Adrenal gland (tissue), 12 donors: ENCODE data around the gene STK17A. TPM values are rescaled to one million over a fixed set of nuclear protein-coding genes. Genes with fewer than 3 reads are reported as not detected.

Experiments used
- DNase-seq, 7 donors: peaks; one replicate each; pipeline ENCODE4 v3.0.0-alpha.2; 2019 to 2020
- H3K27ac ChIP-seq, 5 donors: fragments of 200-600 bp; sonication (generic) in 4 of 5; 1 replicate in 3 of 5; 2 replicates in 2 of 5; pipeline versions ENCODE4 v1.5.1 to v1.8.0; 2016 to 2020; ENCODE audit warnings: mild to moderate bottlenecking in 1 of 5
- H3K27me3 ChIP-seq: fragments of 200-600 bp; 2 replicates; pipeline ENCODE4 v1.8.0; 2021
- H3K36me3 ChIP-seq, 2 donors: fragments of 200-600 bp; replicated peaks in 1 of 2; 1 replicate in 1 of 2; 2 replicates in 1 of 2; pipeline versions ENCODE4 v1.5.1 to v1.8.0; 2018 to 2022
- H3K4me1 ChIP-seq, 2 donors: fragments of 200-600 bp; replicated peaks in 1 of 2; 1 replicate in 1 of 2; 2 replicates in 1 of 2; pipeline versions ENCODE4 v1.5.1 to v1.8.0; 2018 to 2021
- H3K4me3 ChIP-seq, 4 donors: fragments of 200-600 bp; sonication (generic) in 3 of 4; one replicate each; pipeline ENCODE4 v1.5.1; 2016 to 2018
- H3K9me3 ChIP-seq, 3 donors: fragments of 200-600 bp; sonication (generic) in 1 of 3; replicated peaks in 1 of 3; 1 replicate in 2 of 3; 2 replicates in 1 of 3; pipeline versions ENCODE4 v1.5.1 to v1.8.0; 2016 to 2021
- POLR2A ChIP-seq, 2 donors: fragments of 450-650 bp; IDR thresholded peaks; one replicate each; pipeline ENCODE4 v1.6.1; 2017; ENCODE audit warnings: antibody characterized with exemption in 2 of 2, mild to moderate bottlenecking in 2 of 2, moderate library complexity in 1 of 2
- WGBS, 4 donors: extraction: QIAGEN DNeasy Blood & Tissue Kit in 2 of 4; methylation state at CpG; one replicate each; pipeline versions ENCODE4 v1.1.5 to v1.1.7; 2013 to 2017; 5-methylcytosine and 5-hydroxymethylcytosine counted together
- intact Hi-C, 2 donors: fragments of 100-400 bp; cut with DNase I; formaldehyde crosslinking; loops; one replicate each; pipeline versions ENCODE4 v1.14.1 to v1.15.0; 2022 to 2023
- polyA plus RNA-seq, 3 donors: library from polyadenylated mRNA; stranded (reverse); fragments of 200-250 nt in 2 of 3; fragments of 350-450 nt in 1 of 3; fragmentation: Illumina TruSeq in 1 of 3; extraction: RNeasy Lipid Tissue Mini Kit (QIAGEN cat#74804) in 1 of 3; gene quantifications; one replicate each; pipeline ENCODE4 v1.2.3, GENCODE V29; 2013 to 2014
- total RNA-seq, 9 donors: library from RNA; depleted of rRNA in 4 of 9; stranded (reverse); fragments of >200 nt in 4 of 9; fragments of 120-200 nt in 1 of 9; fragmentation: NEBNext Ultra II Directional in 1 of 9; extraction: Animal tissue kit (Norgen Biotek cat#: 25700) in 1 of 9; gene quantifications; one replicate each; pipeline versions ENCODE4 v1.1.0 to v1.2.4, GENCODE V29; 2013 to 2023
- TF ChIP-seq, protein P1 (sequence below), 6 experiments: fragments of 450-650 bp in 4 of 6; fragments of 200-600 bp in 2 of 6; sonication (generic) in 1 of 6; IDR thresholded peaks; 1 replicate in 5 of 6; 2 replicates in 1 of 6; pipeline versions ENCODE4 v1.5.1 to v1.8.0; 2016 to 2021; ENCODE audit warnings: antibody characterized with exemption in 6 of 6, mild to moderate bottlenecking in 2 of 6, moderate library complexity in 1 of 6
- donor health status: healthy with polysubstance abuse.
- donor health status: Bipolar disorder and iron deficiency.
- donor health status: DM: yes; HTN: yes; CAD: no.
- donor health status: DM: no; HTN: no; CAD: no.
- donor health status: DM: no; HTN: no; CAD: no.
- donor health status: DM: yes; HTN: yes; CAD: no.

Gene STK17A
- total and polyA plus RNA-seq, 12 donors, result 7.8 to 46.0 (median 26.2) TPM

GRCh38 chr7:43559171-43559945, 23.6 kb upstream of the STK17A start:
- TF ChIP-seq POLR2A (IDR thresholded peaks at IDR 0.05), result no peak
- TF ChIP-seq, protein P1, sequence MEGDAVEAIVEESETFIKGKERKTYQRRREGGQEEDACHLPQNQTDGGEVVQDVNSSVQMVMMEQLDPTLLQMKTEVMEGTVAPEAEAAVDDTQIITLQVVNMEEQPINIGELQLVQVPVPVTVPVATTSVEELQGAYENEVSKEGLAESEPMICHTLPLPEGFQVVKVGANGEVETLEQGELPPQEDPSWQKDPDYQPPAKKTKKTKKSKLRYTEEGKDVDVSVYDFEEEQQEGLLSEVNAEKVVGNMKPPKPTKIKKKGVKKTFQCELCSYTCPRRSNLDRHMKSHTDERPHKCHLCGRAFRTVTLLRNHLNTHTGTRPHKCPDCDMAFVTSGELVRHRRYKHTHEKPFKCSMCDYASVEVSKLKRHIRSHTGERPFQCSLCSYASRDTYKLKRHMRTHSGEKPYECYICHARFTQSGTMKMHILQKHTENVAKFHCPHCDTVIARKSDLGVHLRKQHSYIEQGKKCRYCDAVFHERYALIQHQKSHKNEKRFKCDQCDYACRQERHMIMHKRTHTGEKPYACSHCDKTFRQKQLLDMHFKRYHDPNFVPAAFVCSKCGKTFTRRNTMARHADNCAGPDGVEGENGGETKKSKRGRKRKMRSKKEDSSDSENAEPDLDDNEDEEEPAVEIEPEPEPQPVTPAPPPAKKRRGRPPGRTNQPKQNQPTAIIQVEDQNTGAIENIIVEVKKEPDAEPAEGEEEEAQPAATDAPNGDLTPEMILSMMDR (IDR thresholded peaks at IDR 0.05), result no peak
- 83 to 92% (median 87%) methylated on average over 14 of the region's 14 CpGs for WGBS, 4 donors
- DNase-seq, result no peak
- peaks cover 4% of the 10 kb centered on the region for H3K27me3 ChIP-seq
- no peaks in the 10 kb centered on the region for H3K9me3 ChIP-seq
- H3K4me1 ChIP-seq, result no peaks in the 10 kb centered on the region
- H3K27ac ChIP-seq, result no peak overlapping the region
- intact Hi-C loops, result no loop called here
- no peak overlapping the region for H3K4me3 ChIP-seq
- no peaks in the 10 kb centered on the region for H3K36me3 ChIP-seq

DNA sequence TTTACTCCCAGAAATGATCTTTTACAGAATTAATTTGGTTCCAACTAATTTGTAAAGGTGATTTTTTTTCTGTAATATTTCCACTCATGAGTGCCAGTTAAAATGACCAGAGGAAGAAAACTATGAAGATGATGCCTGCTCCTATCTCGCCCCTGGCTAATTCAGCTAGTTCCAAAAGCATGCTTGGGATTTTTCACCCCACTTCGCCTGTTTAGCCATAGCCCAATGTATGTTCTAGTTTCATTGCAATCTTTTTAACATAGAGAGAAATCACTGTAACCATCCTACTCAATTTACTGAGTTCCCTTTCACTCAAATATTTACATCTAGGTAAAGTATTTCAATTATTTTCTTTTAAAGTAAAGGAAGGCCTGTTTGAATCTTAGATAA, 23.0 kb upstream of the STK17A start:
- Histone ChIP-seq H3K4me1 (no peaks in the 10 kb centered on the region), H3K4me3 (no peak overlapping the region), H3K27me3 (peaks cover 4% of the 10 kb centered on the region), H3K27ac (no peak overlapping the region), H3K9me3 (no peaks in the 10 kb centered on the region), H3K36me3 (no peaks in the 10 kb centered on the region)
- 84 to 90% (median 88%) methylated on average over 2 of the region's 2 CpGs for WGBS, 4 donors
- DNase-seq, result no peak
- no peak for TF ChIP-seq POLR2A (IDR thresholded peaks at IDR 0.05)
- TF ChIP-seq, protein P1 (IDR thresholded peaks at IDR 0.05), result no peak
- intact Hi-C loops, result no loop called here

GRCh38 chr7:43560742-43561330, 22.1 kb upstream of the STK17A start:
- Histone ChIP-seq H3K9me3 (no peaks in the 10 kb centered on the region), H3K27ac (no peak overlapping the region), H3K27me3 (peaks cover 4% of the 10 kb centered on the region), H3K4me3 (no peak overlapping the region), H3K36me3 (no peaks in the 10 kb centered on the region), H3K4me1 (no peaks in the 10 kb centered on the region)
- DNase-seq, result no peak
- WGBS, 4 donors, result 70 to 90% (median 85%) methylated on average over 2 to 7 of the region's 7 CpGs
- intact Hi-C loops, result no loop called here
- TF ChIP-seq, protein P1 (IDR thresholded peaks at IDR 0.05), result no peak

GRCh38 chr7:43562383-43562782, 20.5 kb upstream of the STK17A start:
- no peaks in the 10 kb centered on the region for H3K9me3 ChIP-seq
- no peak overlapping the region for H3K4me3 ChIP-seq
- H3K27me3 ChIP-seq, result peaks cover 4% of the 10 kb centered on the region
- 84 to 92% (median 89%) methylated on average over 3 of the region's 3 CpGs for WGBS, 4 donors
- H3K27ac ChIP-seq, result no peak overlapping the region
- intact Hi-C loops, result no loop called here
- no peaks in the 10 kb centered on the region for H3K36me3 ChIP-seq
- no peaks in the 10 kb centered on the region for H3K4me1 ChIP-seq
- DNase-seq, result no peak
- TF ChIP-seq POLR2A (IDR thresholded peaks at IDR 0.05), result no peak
- TF ChIP-seq, protein P1 (IDR thresholded peaks at IDR 0.05), result no peak
